Measurements from ENCODE around the gene TERT.

DNA sequence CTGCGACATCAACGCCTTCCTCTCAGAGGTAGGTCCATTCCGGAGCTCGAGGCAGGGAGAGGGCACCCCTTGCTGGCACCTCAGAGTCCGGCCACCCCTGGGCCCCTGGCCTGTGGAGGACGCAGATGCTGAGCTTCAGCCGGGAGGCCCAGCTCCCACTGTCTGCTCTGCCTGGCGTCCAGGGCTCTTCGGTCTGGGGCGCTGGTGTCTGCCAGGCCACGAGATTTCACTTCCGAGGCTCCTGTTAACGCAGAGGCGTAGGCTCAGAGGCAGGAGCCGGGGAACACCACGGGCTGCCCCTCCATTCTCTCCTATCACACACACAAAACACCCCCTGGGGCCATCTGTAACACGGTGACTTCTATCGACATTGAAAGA is 78.0 kb downstream of the TERT start:
- TF ChIP-seq CTCF (IDR thresholded peaks at IDR 0.05; ENCODE audit: poor library complexity), result no peak
- TF ChIP-seq EZH2 (IDR thresholded peaks at IDR 0.05; ENCODE audit: borderline replicate concordance), result no peak

Data from hepatocyte (in vitro differentiated cells).